ENCODE measurements around the gene FBXL17.

GRCh38 chr5:108146222-108146621 lies 235.7 kb downstream of the FBXL17 start:
- TF ChIP-seq CTCF (IDR thresholded peaks at IDR 0.05) (no peak), POLR2A (IDR thresholded peaks at IDR 0.05; ENCODE audit: low read depth) (no peak), EP300 (IDR thresholded peaks at IDR 0.05) (no peak), POLR2AphosphoS5 (IDR thresholded peaks at IDR 0.05) (no peak)

Data from esophagus muscularis mucosa (tissue), 4 donors.